HepG2 (cell line): ENCODE measurements around the gene BPIFA1. TPM values are rescaled to one million over a fixed set of nuclear protein-coding genes. Genes with fewer than 3 reads are reported as not detected.

ENCODE experiments used
- AHR ChIP-seq: IDR thresholded peaks from 2 replicates; pipeline ENCODE4 v1.6.1; 2018; ENCODE audit warnings: missing genetic modification reagents, missing compliant biosample characterization
- MAZ ChIP-seq, 2 experiments: sonication (generic) in 1 of 2; formaldehyde crosslinking in 1 of 2; IDR thresholded peaks; 2 replicates each; pipeline versions ENCODE4 v1.5.0 to v1.6.1; 2012 to 2020; ENCODE audit warnings: low read depth in 2 of 2, mild to moderate bottlenecking in 2 of 2, borderline replicate concordance in 1 of 2, improper control_type of control experiment in 1 of 2, low read length in 1 of 2, missing genetic modification reagents in 1 of 2, moderate library complexity in 1 of 2
- MTA1 ChIP-seq: sonication (generic); formaldehyde crosslinking; IDR thresholded peaks from 2 replicates; pipeline ENCODE4 v1.4.0; 2020; ENCODE audit warnings: missing genetic modification reagents, mild to moderate bottlenecking, borderline replicate concordance
- NR3C1 ChIP-seq: sonication (generic); formaldehyde crosslinking; IDR thresholded peaks from 2 replicates; pipeline ENCODE4 v1.4.0; 2020; ENCODE audit warnings: missing genetic modification reagents
- SALL2 ChIP-seq: sonication (generic); formaldehyde crosslinking; IDR thresholded peaks from 2 replicates; pipeline ENCODE4 v1.8.1; 2023; ENCODE audit warnings: mild to moderate bottlenecking, missing genetic modification reagents, inconsistent platforms
- TBP ChIP-seq: sonication (generic); formaldehyde crosslinking; IDR thresholded peaks from 2 replicates; pipeline ENCODE4 v1.5.0; 2020; ENCODE audit warnings: missing genetic modification reagents
- THAP11 ChIP-seq: IDR thresholded peaks from 2 replicates; pipeline ENCODE4 v1.6.1; 2016; ENCODE audit warnings: missing biosample characterization, missing genetic modification reagents
- ZBTB43 ChIP-seq: sonication (generic); formaldehyde crosslinking; conservative IDR thresholded peaks from 2 replicates; pipeline ENCODE4 v1.4.0; 2020; ENCODE audit warnings: missing genetic modification reagents
- ZBTB49 ChIP-seq: sonication (generic); formaldehyde crosslinking; IDR thresholded peaks from 2 replicates; pipeline ENCODE4 v1.4.0; 2020; ENCODE audit warnings: missing genetic modification reagents, borderline replicate concordance
- ZEB1 ChIP-seq: IDR thresholded peaks from 2 replicates; pipeline ENCODE4 v1.6.1; 2012; ENCODE audit warnings: mild to moderate bottlenecking, low read depth, inconsistent platforms; ENCODE audit not compliant: insufficient replicate concordance
- ZNF335 ChIP-seq: sonication (generic); formaldehyde crosslinking; IDR thresholded peaks from 2 replicates; pipeline ENCODE4 v1.4.0; 2020; ENCODE audit warnings: missing genetic modification reagents
- ZNF547 ChIP-seq: sonication (generic); formaldehyde crosslinking; IDR thresholded peaks from 2 replicates; pipeline ENCODE4 v1.5.1; 2020; ENCODE audit warnings: mild to moderate bottlenecking, missing genetic modification reagents
- ZNF563 ChIP-seq: sonication (generic); formaldehyde crosslinking; IDR thresholded peaks from 2 replicates; pipeline ENCODE4 v1.8.0; 2022; ENCODE audit warnings: mild to moderate bottlenecking, moderate library complexity, missing genetic modification reagents
- ZNF878 ChIP-seq: sonication (generic); formaldehyde crosslinking; IDR thresholded peaks from 2 replicates; pipeline ENCODE4 v1.8.1; 2023; ENCODE audit warnings: mild to moderate bottlenecking, missing genetic modification reagents, moderate library complexity
- polyA plus RNA-seq, 8 experiments: library from polyadenylated mRNA; depleted of rRNA in 3 of 8; stranded (reverse) in 7 of 8; unstranded in 1 of 8; fragments of >200 nt; fragmentation: Illumina TruSeq in 4 of 8; extraction: Trizol in 4 of 8; gene quantifications; 2 replicates each; pipeline versions ENCODE4 v1.2.1 to v1.2.3, GENCODE V29; 2011 to 2016; ENCODE audit warnings: low read depth in 4 of 8, missing spikeins in 1 of 8, mixed read lengths in 1 of 8; ENCODE audit not compliant: insufficient read depth in 1 of 8
- total RNA-seq, 5 experiments: library from RNA; depleted of rRNA; stranded (reverse); fragments of >200 nt; fragmentation: Illumina TruSeq; extraction: Trizol; gene quantifications; 2 replicates each; pipeline ENCODE4 v1.2.3, GENCODE V29; 2016; ENCODE audit warnings: low read depth in 1 of 5
- TF ChIP-seq, protein P1 (sequence below): sonication (generic); formaldehyde crosslinking; IDR thresholded peaks from 2 replicates; pipeline ENCODE4 v1.5.0; 2020; ENCODE audit warnings: mild to moderate bottlenecking, missing genetic modification reagents, borderline replicate concordance
- TF ChIP-seq, protein P2 (sequence below): sonication (generic); formaldehyde crosslinking; IDR thresholded peaks from 2 replicates; pipeline ENCODE4 v1.8.0; 2022; ENCODE audit warnings: mild to moderate bottlenecking, missing genetic modification reagents; ENCODE audit not compliant: insufficient replicate concordance

The BPIFA1 gene
- total and polyA plus RNA-seq, 2 of the 13 experiments (the other 11 are each of a cell fraction or from before 2014, with no cell fraction given): not detected

DNA sequence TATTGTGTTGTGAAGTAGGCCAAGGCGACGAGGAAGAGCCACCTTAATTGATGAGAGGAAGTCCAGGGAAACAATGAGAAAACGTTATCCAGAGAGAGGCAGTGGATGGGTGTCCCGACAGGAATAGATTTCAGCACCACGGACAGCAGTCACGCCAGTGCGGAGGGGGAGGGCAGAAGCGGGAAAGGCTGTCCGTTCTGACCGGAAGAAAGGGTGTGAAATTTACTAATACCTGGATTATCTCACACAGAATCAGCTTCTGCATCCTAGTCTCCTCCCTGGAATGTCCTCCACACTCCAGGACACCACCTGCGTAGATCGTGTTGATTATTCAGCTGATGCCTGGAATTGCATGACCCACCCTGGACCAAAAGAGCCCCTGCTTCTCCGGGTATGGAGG lies 26.0 kb upstream of the BPIFA1 start (continued):
- peak; percentile 99 for TF ChIP-seq ZBTB49 (CRISPR knock-in tag)
- TF ChIP-seq ZBTB43 (CRISPR knock-in tag): peak; percentile 96
- no peak for TF ChIP-seq MAZ (IDR thresholded peaks at IDR 0.05; ENCODE audit: borderline replicate concordance, low read depth, low read length)
- peak; percentile 92 for TF ChIP-seq MAZ (CRISPR knock-in tag; IDR thresholded peaks at IDR 0.05; ENCODE audit: low read depth)
- TF ChIP-seq, protein P1, sequence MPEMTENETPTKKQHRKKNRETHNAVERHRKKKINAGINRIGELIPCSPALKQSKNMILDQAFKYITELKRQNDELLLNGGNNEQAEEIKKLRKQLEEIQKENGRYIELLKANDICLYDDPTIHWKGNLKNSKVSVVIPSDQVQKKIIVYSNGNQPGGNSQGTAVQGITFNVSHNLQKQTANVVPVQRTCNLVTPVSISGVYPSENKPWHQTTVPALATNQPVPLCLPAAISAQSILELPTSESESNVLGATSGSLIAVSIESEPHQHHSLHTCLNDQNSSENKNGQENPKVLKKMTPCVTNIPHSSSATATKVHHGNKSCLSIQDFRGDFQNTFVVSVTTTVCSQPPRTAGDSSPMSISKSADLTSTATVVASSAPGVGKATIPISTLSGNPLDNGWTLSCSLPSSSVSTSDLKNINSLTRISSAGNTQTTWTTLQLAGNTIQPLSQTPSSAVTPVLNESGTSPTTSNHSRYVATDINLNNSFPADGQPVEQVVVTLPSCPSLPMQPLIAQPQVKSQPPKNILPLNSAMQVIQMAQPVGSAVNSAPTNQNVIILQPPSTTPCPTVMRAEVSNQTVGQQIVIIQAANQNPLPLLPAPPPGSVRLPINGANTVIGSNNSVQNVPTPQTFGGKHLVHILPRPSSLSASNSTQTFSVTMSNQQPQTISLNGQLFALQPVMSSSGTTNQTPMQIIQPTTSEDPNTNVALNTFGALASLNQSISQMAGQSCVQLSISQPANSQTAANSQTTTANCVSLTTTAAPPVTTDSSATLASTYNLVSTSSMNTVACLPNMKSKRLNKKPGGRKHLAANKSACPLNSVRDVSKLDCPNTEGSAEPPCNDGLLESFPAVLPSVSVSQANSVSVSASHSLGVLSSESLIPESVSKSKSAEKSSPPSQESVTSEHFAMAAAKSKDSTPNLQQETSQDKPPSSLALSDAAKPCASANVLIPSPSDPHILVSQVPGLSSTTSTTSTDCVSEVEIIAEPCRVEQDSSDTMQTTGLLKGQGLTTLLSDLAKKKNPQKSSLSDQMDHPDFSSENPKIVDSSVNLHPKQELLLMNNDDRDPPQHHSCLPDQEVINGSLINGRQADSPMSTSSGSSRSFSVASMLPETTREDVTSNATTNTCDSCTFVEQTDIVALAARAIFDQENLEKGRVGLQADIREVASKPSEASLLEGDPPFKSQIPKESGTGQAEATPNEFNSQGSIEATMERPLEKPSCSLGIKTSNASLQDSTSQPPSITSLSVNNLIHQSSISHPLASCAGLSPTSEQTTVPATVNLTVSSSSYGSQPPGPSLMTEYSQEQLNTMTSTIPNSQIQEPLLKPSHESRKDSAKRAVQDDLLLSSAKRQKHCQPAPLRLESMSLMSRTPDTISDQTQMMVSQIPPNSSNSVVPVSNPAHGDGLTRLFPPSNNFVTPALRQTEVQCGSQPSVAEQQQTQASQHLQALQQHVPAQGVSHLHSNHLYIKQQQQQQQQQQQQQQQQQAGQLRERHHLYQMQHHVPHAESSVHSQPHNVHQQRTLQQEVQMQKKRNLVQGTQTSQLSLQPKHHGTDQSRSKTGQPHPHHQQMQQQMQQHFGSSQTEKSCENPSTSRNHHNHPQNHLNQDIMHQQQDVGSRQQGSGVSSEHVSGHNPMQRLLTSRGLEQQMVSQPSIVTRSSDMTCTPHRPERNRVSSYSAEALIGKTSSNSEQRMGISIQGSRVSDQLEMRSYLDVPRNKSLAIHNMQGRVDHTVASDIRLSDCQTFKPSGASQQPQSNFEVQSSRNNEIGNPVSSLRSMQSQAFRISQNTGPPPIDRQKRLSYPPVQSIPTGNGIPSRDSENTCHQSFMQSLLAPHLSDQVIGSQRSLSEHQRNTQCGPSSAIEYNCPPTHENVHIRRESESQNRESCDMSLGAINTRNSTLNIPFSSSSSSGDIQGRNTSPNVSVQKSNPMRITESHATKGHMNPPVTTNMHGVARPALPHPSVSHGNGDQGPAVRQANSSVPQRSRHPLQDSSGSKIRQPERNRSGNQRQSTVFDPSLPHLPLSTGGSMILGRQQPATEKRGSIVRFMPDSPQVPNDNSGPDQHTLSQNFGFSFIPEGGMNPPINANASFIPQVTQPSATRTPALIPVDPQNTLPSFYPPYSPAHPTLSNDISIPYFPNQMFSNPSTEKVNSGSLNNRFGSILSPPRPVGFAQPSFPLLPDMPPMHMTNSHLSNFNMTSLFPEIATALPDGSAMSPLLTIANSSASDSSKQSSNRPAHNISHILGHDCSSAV (CRISPR knock-in tag): 0 out of 2 replicates have a peak, but pooled peaks have one; percentile 38
- no peak for TF ChIP-seq NR3C1 (CRISPR knock-in tag)
- TF ChIP-seq MTA1 (CRISPR knock-in tag): no peak
- no peak for TF ChIP-seq TBP (CRISPR knock-in tag)
- peak; percentile 99 for TF ChIP-seq SALL2 (CRISPR knock-in tag)
- no peak for TF ChIP-seq ZEB1
- TF ChIP-seq ZNF547 (CRISPR knock-in tag): peak; percentile 81; the same call in 1 of the 2 replicates
- peak; percentile 86 for TF ChIP-seq THAP11 (CRISPR knock-in tag)
- peak; percentile 98 for TF ChIP-seq AHR (CRISPR knock-in tag)
- TF ChIP-seq, protein P2, sequence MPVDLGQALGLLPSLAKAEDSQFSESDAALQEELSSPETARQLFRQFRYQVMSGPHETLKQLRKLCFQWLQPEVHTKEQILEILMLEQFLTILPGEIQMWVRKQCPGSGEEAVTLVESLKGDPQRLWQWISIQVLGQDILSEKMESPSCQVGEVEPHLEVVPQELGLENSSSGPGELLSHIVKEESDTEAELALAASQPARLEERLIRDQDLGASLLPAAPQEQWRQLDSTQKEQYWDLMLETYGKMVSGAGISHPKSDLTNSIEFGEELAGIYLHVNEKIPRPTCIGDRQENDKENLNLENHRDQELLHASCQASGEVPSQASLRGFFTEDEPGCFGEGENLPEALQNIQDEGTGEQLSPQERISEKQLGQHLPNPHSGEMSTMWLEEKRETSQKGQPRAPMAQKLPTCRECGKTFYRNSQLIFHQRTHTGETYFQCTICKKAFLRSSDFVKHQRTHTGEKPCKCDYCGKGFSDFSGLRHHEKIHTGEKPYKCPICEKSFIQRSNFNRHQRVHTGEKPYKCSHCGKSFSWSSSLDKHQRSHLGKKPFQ (CRISPR knock-in tag): peak; percentile 80
- TF ChIP-seq ZNF878 (CRISPR knock-in tag): peak; percentile 97
- peak; percentile 95 for TF ChIP-seq ZNF335 (CRISPR knock-in tag)
- TF ChIP-seq ZNF563 (CRISPR knock-in tag): peak; percentile 94
